HG03066 (cell line): ENCODE measurements around the gene ATP11A.
"Not testable (repeated sequence)": the region's sequence is repeated elsewhere in the genome, so short reads cannot be mapped to it uniquely, and the experiment has no call there.

Source experiments
- ATAC-seq: cut with Tn5 transposase; IDR thresholded peaks from one replicate; pipeline ENCODE4 v1.9.1; 2021; ENCODE audit warnings: low read depth; ENCODE audit not compliant: unreplicated experiment

Gene ATP11A

GRCh38 chr13:112846411-112847115 lies 156.7 kb downstream of the ATP11A start:
- no peak for ATAC-seq

GRCh38 chr13:112849500-112849899 lies 159.7 kb downstream of the ATP11A start:
- ATAC-seq: no peak

GRCh38 chr13:112850273-112850672 lies 160.4 kb downstream of the ATP11A start:
- ATAC-seq: no peak

- ATAC-seq: no peak
These were observed 161.5 kb downstream of the ATP11A start for GRCh38 chr13:112851107-112852038.

GRCh38 chr13:112852392-112852791 lies 162.6 kb downstream of the ATP11A start:
- no peak for ATAC-seq

GRCh38 chr13:112852808-112853207 lies 163.0 kb downstream of the ATP11A start:
- no peak for ATAC-seq

GRCh38 chr13:112854321-112854720 lies 164.5 kb downstream of the ATP11A start:
- ATAC-seq: no peak

- ATAC-seq: no peak
These were observed 166.0 kb downstream of the ATP11A start for GRCh38 chr13:112855859-112856258.

- ATAC-seq: no peak
These were observed 168.2 kb downstream of the ATP11A start for GRCh38 chr13:112857914-112858490.

GRCh38 chr13:112859128-112859816 lies 169.4 kb downstream of the ATP11A start:
- ATAC-seq: peak; percentile 13

GRCh38 chr13:112859817-112860190 lies 170.0 kb downstream of the ATP11A start:
- peak; percentile 72 for ATAC-seq

- no peak for ATAC-seq
These were observed 172.2 kb downstream of the ATP11A start for GRCh38 chr13:112861876-112862615.

GRCh38 chr13:112863356-112863755 lies 173.5 kb downstream of the ATP11A start:
- not testable (repeated sequence) for ATAC-seq

GRCh38 chr13:112865478-112865877 lies 175.6 kb downstream of the ATP11A start:
- not testable (repeated sequence) for ATAC-seq

GRCh38 chr13:112867301-112867711 lies 177.5 kb downstream of the ATP11A start:
- no peak for ATAC-seq

GRCh38 chr13:112868308-112868707 lies 178.5 kb downstream of the ATP11A start:
- no peak for ATAC-seq

- no peak for ATAC-seq
These were observed 179.6 kb downstream of the ATP11A start for GRCh38 chr13:112869202-112870050.

GRCh38 chr13:112870051-112870331 lies 180.2 kb downstream of the ATP11A start:
- no peak for ATAC-seq

- ATAC-seq: no peak
These were observed 181.0 kb downstream of the ATP11A start for GRCh38 chr13:112870737-112871287.
